Measurements from ENCODE around the gene ZC3H7B. TPM values are rescaled to one million over a fixed set of nuclear protein-coding genes. Genes with fewer than 3 reads are reported as not detected.

ZC3H7B gene
- total and polyA plus RNA-seq, 2 donors (not counting 3 experiments of a cell fraction or from before 2014, with no cell fraction given) = 66.8 to 95.9 TPM

GRCh38 chr22:41280065-41280464 is 21.3 kb upstream of the ZC3H7B start:
- Histone ChIP-seq H3K79me2 (ENCODE audit: control insufficient read depth, insufficient read depth, low read length) (peaks cover 78% of the 10 kb centered on the region), H3K9me3 (replicated peaks; ENCODE audit: control insufficient read depth, insufficient read depth, low read length) (no peaks in the 10 kb centered on the region), H3K4me1 (ENCODE audit: control insufficient read depth, extremely low read depth, insufficient read depth, low read length) (peaks cover 13% of the 10 kb centered on the region), H3K27ac (ENCODE audit: insufficient read depth, low read depth, low read length) (no peak overlapping the region), H4K20me1 (replicated peaks; ENCODE audit: control insufficient read depth, extremely low read depth, insufficient read depth, low read length) (no peaks in the 10 kb centered on the region), H3K4me2 (ENCODE audit: insufficient read depth, low read length) (no peak overlapping the region), H3K4me3 (replicated peaks in 1 of 3; ENCODE audit: insufficient read depth in 1 of 3, low read depth in 1 of 3, low read length in 3 of 3) (no peak overlapping the region), H3K9me1 (replicated peaks; ENCODE audit: control insufficient read depth, extremely low read depth, insufficient read depth, low read length) (no peaks in the 10 kb centered on the region), H3K9ac (replicated peaks; ENCODE audit: extremely low read depth, insufficient read depth, low read length) (no peak overlapping the region), H3K27me3 (ENCODE audit: control insufficient read depth in 2 of 2, insufficient read depth in 2 of 2, low read length in 2 of 2) (no peaks in the 10 kb centered on the region), H2AFZ (ENCODE audit: low read depth, low read length) (no peak overlapping the region), H3K36me3 (ENCODE audit: control insufficient read depth in 2 of 2, extremely low read depth in 1 of 2, insufficient read depth in 2 of 2, low read length in 2 of 2) (peaks cover 14 to 23% of the 10 kb centered on the region in 2 experiments)
- POLR2A ChIA-PET = interaction anchor here (0.6 kb wide), 1 partner anchor 184 kb away, joined by 4 read pairs; no protein-coding TSS in a partner anchor
- DNase-seq (ENCODE audit: low read depth, low spot score) (no peak), FAIRE-seq (no peak)
- CTCF ChIA-PET = interaction anchor here (1.5 to 2.5 kb wide), 2 partner anchors 9 to 21 kb away, joined by 3 to 16 read pairs; partner anchors contain the start of gene ZC3H7B
- TF ChIP-seq GATA2 (IDR thresholded peaks at IDR 0.05; ENCODE audit: insufficient read depth, insufficient read length, low read depth, low read length) (no peak), FOS (IDR thresholded peaks at IDR 0.05; ENCODE audit: borderline replicate concordance, insufficient read depth, low read length) (no peak), EZH2 (IDR thresholded peaks at IDR 0.05; ENCODE audit: borderline replicate concordance, low read depth, low read length, severe bottlenecking) (no peak), JUN (IDR thresholded peaks at IDR 0.05; ENCODE audit: borderline replicate concordance, insufficient read depth, insufficient read length, low read depth) (no peak), CTCF (IDR thresholded peaks at IDR 0.05; ENCODE audit: extremely low read depth in 1 of 2, insufficient read depth in 1 of 2, low read depth in 1 of 2, low read length in 2 of 2) (no peak), MAX (IDR thresholded peaks at IDR 0.05; ENCODE audit: insufficient read depth, insufficient read length) (no peak)
- intact Hi-C loops (cut with micrococcal nuclease) (no loop called here), dilution Hi-C loops (cut with MboI; ENCODE audit: extremely low pct_ligation_motif_present, low sequenced_read_pairs) (no loop called here)
- BruUV-seq (replicated peaks) = no TSS peak

All from endothelial cell of umbilical vein (primary cell).